Peyer's patch (tissue), 4 donors: Measurements from ENCODE around the gene SDR42E1. TPM values are rescaled to one million over a fixed set of nuclear protein-coding genes. Genes with fewer than 3 reads are reported as not detected.
"Not testable (repeated sequence)": the region's sequence is repeated elsewhere in the genome, so short reads cannot be mapped to it uniquely, and the experiment has no call there.

ENCODE experiments used
- DNase-seq, 3 donors: peaks; one replicate each; pipeline ENCODE4 v3.0.0-alpha.2; 2017 to 2019
- H3K27ac ChIP-seq, 4 donors: fragments of 200-600 bp; sonication (generic); one replicate each; pipeline ENCODE4 v1.5.1; 2016 to 2019
- H3K27me3 ChIP-seq, 2 donors: fragments of 200-600 bp; sonication (generic); one replicate each; pipeline ENCODE4 v1.5.1; 2019
- H3K36me3 ChIP-seq, 3 donors: fragments of 200-600 bp; sonication (generic); one replicate each; pipeline ENCODE4 v1.5.1; 2016 to 2019
- H3K4me1 ChIP-seq, 4 donors: fragments of 200-600 bp; sonication (generic); one replicate each; pipeline ENCODE4 v1.5.1; 2016 to 2019
- H3K4me3 ChIP-seq, 4 donors: fragments of 200-600 bp; sonication (generic); 1 replicate in 3 of 4; 2 replicates in 1 of 4; pipeline ENCODE4 v1.5.1; 2016 to 2019; ENCODE audit warnings: mild to moderate bottlenecking in 1 of 4
- H3K9me3 ChIP-seq, 4 donors: fragments of 200-600 bp; sonication (generic); one replicate each; pipeline ENCODE4 v1.5.1; 2016 to 2019; ENCODE audit warnings: mild to moderate bottlenecking in 1 of 4
- POLR2A ChIP-seq, 2 donors: fragments of 450-650 bp; IDR thresholded peaks; one replicate each; pipeline ENCODE4 v1.5.1; 2017; ENCODE audit warnings: antibody characterized with exemption in 2 of 2, mild to moderate bottlenecking in 2 of 2, moderate library complexity in 2 of 2
- total RNA-seq, 4 donors: library from RNA; depleted of rRNA; stranded (reverse); fragments of >200 nt; gene quantifications; one replicate each; pipeline ENCODE4 v1.1.0, GENCODE V29; 2016
- TF ChIP-seq, protein P1 (sequence below), 6 experiments: fragments of 450-650 bp in 4 of 6; fragments of 200-600 bp in 2 of 6; sonication (generic) in 1 of 6; IDR thresholded peaks; one replicate each; pipeline ENCODE4 v1.5.1; 2017 to 2019; ENCODE audit warnings: antibody characterized with exemption in 6 of 6, mild to moderate bottlenecking in 3 of 6, moderate library complexity in 1 of 6

The SDR42E1 gene
- total RNA-seq, 4 donors from 2014 or later: 1.7 to 19.8 (median 17.1) TPM

DNA sequence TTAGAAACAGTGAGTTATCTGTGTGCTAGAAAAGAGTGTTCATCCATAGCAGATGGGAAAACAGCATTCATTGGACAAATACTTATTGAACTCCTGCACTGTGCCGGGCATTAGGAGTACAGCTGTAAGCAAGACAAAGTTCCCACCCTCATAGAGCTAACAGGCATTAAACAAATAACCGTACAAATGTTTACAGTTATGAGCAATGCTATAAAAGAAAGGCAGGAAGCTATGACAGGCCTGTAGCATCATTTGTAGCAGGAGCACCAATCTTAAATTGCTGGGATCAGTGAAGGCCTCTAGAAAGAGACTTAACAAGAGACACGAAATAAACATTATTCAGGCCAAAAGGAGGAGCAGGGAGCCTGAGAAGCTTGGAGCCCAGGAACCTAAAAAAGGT, 15.6 kb downstream of the SDR42E1 start:
- no peak overlapping the region for H3K27ac ChIP-seq
- no peak for TF ChIP-seq POLR2A (IDR thresholded peaks at IDR 0.05)
- TF ChIP-seq, protein P1, sequence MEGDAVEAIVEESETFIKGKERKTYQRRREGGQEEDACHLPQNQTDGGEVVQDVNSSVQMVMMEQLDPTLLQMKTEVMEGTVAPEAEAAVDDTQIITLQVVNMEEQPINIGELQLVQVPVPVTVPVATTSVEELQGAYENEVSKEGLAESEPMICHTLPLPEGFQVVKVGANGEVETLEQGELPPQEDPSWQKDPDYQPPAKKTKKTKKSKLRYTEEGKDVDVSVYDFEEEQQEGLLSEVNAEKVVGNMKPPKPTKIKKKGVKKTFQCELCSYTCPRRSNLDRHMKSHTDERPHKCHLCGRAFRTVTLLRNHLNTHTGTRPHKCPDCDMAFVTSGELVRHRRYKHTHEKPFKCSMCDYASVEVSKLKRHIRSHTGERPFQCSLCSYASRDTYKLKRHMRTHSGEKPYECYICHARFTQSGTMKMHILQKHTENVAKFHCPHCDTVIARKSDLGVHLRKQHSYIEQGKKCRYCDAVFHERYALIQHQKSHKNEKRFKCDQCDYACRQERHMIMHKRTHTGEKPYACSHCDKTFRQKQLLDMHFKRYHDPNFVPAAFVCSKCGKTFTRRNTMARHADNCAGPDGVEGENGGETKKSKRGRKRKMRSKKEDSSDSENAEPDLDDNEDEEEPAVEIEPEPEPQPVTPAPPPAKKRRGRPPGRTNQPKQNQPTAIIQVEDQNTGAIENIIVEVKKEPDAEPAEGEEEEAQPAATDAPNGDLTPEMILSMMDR (IDR thresholded peaks at IDR 0.05): no peak
- DNase-seq: no peak

DNA sequence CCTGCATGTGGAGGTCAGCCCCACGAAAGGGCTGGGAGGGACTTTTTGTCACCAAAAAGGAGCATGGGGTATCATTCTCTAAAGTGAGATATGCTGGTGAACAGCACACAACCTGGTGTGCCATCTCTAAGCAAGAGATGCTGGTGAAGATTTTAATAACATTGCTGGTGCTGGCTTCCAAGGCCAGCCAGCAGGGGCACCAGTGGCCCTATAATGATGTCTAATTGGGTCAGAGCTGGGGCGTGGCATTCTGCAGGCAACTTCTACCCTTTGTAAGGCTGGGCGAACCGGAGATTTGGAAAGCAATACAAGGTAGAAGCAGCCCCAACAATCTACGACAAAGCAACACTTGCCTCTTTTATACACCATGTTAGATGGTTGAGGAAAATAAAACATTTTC, 16.8 kb downstream of the SDR42E1 start:
- peaks cover 0 to 11% (median 0%) of the 10 kb centered on the region in 3 donors for H3K36me3 ChIP-seq
- peaks cover 0 to 4% (median 0%) of the 10 kb centered on the region in 4 donors for H3K4me1 ChIP-seq
- no peaks in the 10 kb centered on the region for H3K9me3 ChIP-seq
- H3K27me3 ChIP-seq: no peaks in the 10 kb centered on the region
- H3K27ac ChIP-seq: no peak overlapping the region
- H3K4me3 ChIP-seq: no peak overlapping the region
- TF ChIP-seq POLR2A (IDR thresholded peaks at IDR 0.05): no peak
- TF ChIP-seq, protein P1 (IDR thresholded peaks at IDR 0.05): peak in 2 of 6 experiments; percentile 13 to 25
- no peak for DNase-seq

More for the DNA sequence above, 15.6 kb downstream of the SDR42E1 start:
- Histone ChIP-seq H3K27me3 (no peaks in the 10 kb centered on the region), H3K36me3 (peaks cover 0 to 23% (median 0%) of the 10 kb centered on the region in 3 donors), H3K9me3 (no peaks in the 10 kb centered on the region), H3K4me1 (peaks cover 0 to 4% (median 0%) of the 10 kb centered on the region in 4 donors), H3K4me3 (no peak overlapping the region)

DNA sequence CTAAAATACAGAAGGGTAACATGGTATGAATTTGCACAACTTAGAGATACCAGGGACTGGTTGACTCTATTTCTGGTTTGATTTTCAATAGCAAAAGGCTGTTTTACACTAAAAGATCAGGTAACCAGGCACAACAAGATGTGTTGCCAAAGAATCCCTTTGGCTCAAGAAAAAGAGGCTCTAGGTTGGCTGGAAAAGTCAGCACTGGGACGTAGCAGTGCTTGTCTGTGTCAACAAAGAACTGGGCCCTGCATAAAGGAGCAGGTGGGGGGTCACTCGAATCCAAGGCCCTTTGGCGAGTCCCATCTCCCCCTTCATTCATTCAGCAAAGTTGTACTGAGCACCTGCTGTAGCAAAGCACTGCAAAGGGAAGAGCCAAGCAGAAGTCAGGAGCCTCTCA, 18.4 kb downstream of the SDR42E1 start:
- Histone ChIP-seq H3K9me3 (no peaks in the 10 kb centered on the region), H3K27me3 (no peaks in the 10 kb centered on the region), H3K27ac (no peak overlapping the region), H3K36me3 (no peaks in the 10 kb centered on the region), H3K4me1 (peaks cover 0 to 4% (median 0%) of the 10 kb centered on the region in 4 donors), H3K4me3 (no peak overlapping the region)
- TF ChIP-seq, protein P1 (IDR thresholded peaks at IDR 0.05): no peak
- TF ChIP-seq POLR2A (IDR thresholded peaks at IDR 0.05): no peak
- DNase-seq: no peak

DNA sequence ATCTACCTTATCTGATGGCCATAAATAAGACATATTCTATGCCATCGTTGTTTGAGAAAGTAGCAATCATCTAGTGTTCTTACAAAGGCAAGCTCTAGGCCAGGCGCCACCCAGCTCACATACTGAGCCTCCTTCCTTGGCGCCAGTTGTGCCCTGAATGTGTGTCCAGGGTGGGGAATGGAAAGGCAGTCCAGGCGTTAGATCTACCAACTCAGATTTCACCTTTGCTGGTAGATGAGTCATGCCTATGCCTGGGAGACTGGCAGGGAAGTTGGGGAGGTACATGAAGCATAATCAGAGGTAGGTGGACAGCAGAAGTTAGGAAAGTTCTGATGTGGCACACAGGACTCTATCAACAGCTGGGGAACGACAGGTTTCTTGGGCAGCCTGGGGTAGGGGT, 23.6 kb downstream of the SDR42E1 start:
- no peaks in the 10 kb centered on the region for H3K36me3 ChIP-seq
- no peaks in the 10 kb centered on the region for H3K4me1 ChIP-seq
- no peaks in the 10 kb centered on the region for H3K9me3 ChIP-seq
- peak overlapping the region in 1 of 4 donors; percentile 17 for H3K27ac ChIP-seq
- TF ChIP-seq, protein P1 (IDR thresholded peaks at IDR 0.05): no peak
- no peak for TF ChIP-seq POLR2A (IDR thresholded peaks at IDR 0.05)
- DNase-seq: peak in 1 of 3 donors; percentile 54
- H3K4me3 ChIP-seq: no peak overlapping the region
- no peaks in the 10 kb centered on the region for H3K27me3 ChIP-seq

DNA sequence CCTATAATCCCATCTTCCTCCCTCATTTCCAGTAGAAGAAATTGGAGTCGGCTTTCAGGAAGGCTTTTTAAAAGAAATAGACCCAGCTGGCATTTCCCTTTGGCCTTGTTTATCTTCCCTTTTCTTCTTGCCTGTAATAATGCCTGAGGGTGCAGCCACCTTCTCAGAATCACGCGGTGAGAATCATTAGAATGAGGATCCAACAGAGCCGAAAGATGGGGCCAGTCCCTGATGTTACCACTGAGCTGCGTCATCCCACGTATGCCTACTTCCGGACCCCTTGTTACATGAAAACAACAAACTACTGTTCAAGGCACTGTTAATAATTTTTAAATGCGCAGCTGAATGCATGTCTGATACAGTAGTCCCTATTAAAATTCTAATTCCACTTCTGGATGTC, 24.1 kb downstream of the SDR42E1 start:
- no peak for TF ChIP-seq POLR2A (IDR thresholded peaks at IDR 0.05)
- TF ChIP-seq, protein P1 (IDR thresholded peaks at IDR 0.05): no peak
- H3K4me1 ChIP-seq: no peaks in the 10 kb centered on the region
- no peaks in the 10 kb centered on the region for H3K36me3 ChIP-seq
- no peaks in the 10 kb centered on the region for H3K27me3 ChIP-seq
- no peak overlapping the region for H3K4me3 ChIP-seq
- no peaks in the 10 kb centered on the region for H3K9me3 ChIP-seq
- H3K27ac ChIP-seq: no peak overlapping the region
- no peak for DNase-seq

DNA sequence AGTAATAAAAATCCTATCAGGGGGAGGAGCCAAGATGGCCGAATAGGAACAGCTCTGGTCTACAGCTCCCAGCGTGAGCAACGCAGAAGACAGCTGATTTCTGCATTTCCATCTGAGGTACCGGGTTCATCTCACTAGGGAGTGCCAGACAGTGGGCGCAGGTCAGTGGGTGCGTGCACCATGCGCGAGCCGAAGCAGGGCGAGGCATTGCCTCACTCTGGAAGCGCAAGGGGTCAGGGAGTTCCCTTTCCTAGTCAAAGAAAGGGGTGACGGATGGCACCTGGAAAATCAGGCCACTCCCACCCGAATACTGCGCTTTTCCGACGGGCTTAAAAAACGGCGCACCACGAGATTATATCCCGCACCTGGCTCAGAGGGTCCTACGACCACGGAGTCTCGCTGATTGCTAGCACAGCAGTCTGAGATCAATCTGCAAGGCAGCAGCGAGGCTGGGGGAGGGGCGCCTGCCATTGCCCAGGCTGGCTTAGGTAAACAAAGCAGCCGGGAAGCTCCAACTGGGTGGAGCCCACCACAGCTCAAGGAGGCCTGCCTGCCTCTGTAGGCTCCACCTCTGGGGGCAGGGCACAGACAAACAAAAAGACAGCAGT, 33.8 kb downstream of the SDR42E1 start:
- not testable (repeated sequence) for H3K9me3 ChIP-seq, H3K4me3 ChIP-seq, DNase-seq, H3K27ac ChIP-seq, H3K4me1 ChIP-seq, H3K36me3 ChIP-seq, H3K27me3 ChIP-seq
